Body of pancreas (tissue), 4 donors: ENCODE data around the gene CPHXL2. TPM values are rescaled to one million over a fixed set of nuclear protein-coding genes. Genes with fewer than 3 reads are reported as not detected.

Source experiments
- ATAC-seq: fragments of 150-250 bp; one replicate; pipeline ENCODE4 v1.9.1; 2016
- DNase-seq, 4 donors: peaks; one replicate each; pipeline ENCODE4 v3.0.0-alpha.2; 2019
- H3K27ac ChIP-seq, 4 donors: fragments of 200-600 bp; sonication (generic); 1 replicate in 3 of 4; 2 replicates in 1 of 4; pipeline versions ENCODE4 v1.5.1 to v1.6.1; 2016 to 2019; ENCODE audit warnings: mild to moderate bottlenecking in 1 of 4, mixed read lengths in 1 of 4, moderate library complexity in 1 of 4
- H3K27me3 ChIP-seq, 2 donors: fragments of 200-600 bp; sonication (generic); one replicate each; pipeline ENCODE4 v1.6.0; 2016; ENCODE audit warnings: mild to moderate bottlenecking in 1 of 2
- H3K36me3 ChIP-seq, 2 donors: fragments of 200-600 bp; sonication (generic); replicated peaks in 1 of 2; 2 replicates each; pipeline ENCODE4 v1.5.1; 2016; ENCODE audit warnings: low read depth in 2 of 2; ENCODE audit not compliant: insufficient read depth in 1 of 2
- H3K4me1 ChIP-seq: fragments of 200-600 bp; sonication (generic); one replicate; pipeline ENCODE4 v1.6.0; 2016
- H3K4me3 ChIP-seq, 2 donors: fragments of 200-600 bp; sonication (generic); 1 replicate in 1 of 2; 2 replicates in 1 of 2; pipeline ENCODE4 v1.5.1; 2016 to 2019
- H3K9me3 ChIP-seq, 3 donors: fragments of 200-600 bp; sonication (generic); 1 replicate in 2 of 3; 2 replicates in 1 of 3; pipeline ENCODE4 v1.5.1; 2016
- POLR2A ChIP-seq, 3 donors: fragments of 450-650 bp; IDR thresholded peaks; one replicate each; pipeline ENCODE4 v1.6.1; 2016; ENCODE audit warnings: antibody characterized with exemption in 3 of 3, mild to moderate bottlenecking in 2 of 3
- WGBS, 2 donors: methylation state at CpG; one replicate each; pipeline ENCODE4 v1.1.5; 2017; 5-methylcytosine and 5-hydroxymethylcytosine counted together
- intact Hi-C: fragments of 100-400 bp; cut with DNase I; formaldehyde crosslinking; loops from one replicate; pipeline ENCODE4 v1.15.1; 2023
- total RNA-seq, 2 donors: library from RNA; depleted of rRNA; stranded (reverse); fragments of >200 nt; gene quantifications; one replicate each; pipeline ENCODE4 v1.1.0, GENCODE V29; 2016
- TF ChIP-seq, protein P1 (sequence below), 7 experiments: fragments of 450-650 bp in 4 of 7; fragments of 200-600 bp in 3 of 7; sonication (generic) in 3 of 7; IDR thresholded peaks; one replicate each; pipeline ENCODE4 v1.5.1; 2016 to 2019; ENCODE audit warnings: antibody characterized with exemption in 7 of 7

The CPHXL2 gene
- total RNA-seq, 2 donors from 2014 or later, result not detected

DNA sequence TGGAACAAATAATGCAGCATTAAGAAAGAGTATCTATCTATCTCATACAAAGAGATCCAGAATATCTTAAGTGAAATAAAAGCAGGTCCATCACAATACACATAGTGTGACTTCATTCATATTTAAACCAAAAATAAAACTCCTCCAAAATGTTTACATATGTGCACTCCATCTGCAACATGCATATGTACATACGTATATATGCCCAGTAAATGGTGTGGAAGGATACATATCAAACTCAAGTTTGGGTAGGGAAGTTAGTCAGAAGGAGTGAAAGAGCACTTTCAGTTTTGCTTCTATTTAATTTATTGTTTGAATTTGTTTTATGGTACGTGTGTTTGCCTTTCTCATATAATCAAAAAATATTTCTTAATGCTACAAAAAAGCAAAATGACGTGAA, 41.8 kb downstream of the CPHXL2 start:
- TF ChIP-seq, protein P1, sequence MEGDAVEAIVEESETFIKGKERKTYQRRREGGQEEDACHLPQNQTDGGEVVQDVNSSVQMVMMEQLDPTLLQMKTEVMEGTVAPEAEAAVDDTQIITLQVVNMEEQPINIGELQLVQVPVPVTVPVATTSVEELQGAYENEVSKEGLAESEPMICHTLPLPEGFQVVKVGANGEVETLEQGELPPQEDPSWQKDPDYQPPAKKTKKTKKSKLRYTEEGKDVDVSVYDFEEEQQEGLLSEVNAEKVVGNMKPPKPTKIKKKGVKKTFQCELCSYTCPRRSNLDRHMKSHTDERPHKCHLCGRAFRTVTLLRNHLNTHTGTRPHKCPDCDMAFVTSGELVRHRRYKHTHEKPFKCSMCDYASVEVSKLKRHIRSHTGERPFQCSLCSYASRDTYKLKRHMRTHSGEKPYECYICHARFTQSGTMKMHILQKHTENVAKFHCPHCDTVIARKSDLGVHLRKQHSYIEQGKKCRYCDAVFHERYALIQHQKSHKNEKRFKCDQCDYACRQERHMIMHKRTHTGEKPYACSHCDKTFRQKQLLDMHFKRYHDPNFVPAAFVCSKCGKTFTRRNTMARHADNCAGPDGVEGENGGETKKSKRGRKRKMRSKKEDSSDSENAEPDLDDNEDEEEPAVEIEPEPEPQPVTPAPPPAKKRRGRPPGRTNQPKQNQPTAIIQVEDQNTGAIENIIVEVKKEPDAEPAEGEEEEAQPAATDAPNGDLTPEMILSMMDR (IDR thresholded peaks at IDR 0.05), result no peak
- no peak for TF ChIP-seq POLR2A (IDR thresholded peaks at IDR 0.05)
- H3K27ac ChIP-seq, result no peak overlapping the region
- ATAC-seq, result no peak
- intact Hi-C loops, result loop anchor here (10.0 kb wide), 1 partner anchor 180 kb away; no protein-coding TSS in a partner anchor
- H3K36me3 ChIP-seq, result peaks cover 12 to 59% of the 10 kb centered on the region in 2 donors
- no peak overlapping the region for H3K4me3 ChIP-seq
- H3K27me3 ChIP-seq, result no peaks in the 10 kb centered on the region
- DNase-seq, result no peak
- H3K9me3 ChIP-seq, result no peaks in the 10 kb centered on the region
- no peaks in the 10 kb centered on the region for H3K4me1 ChIP-seq
- WGBS, 2 donors, result 84 to 89% methylated on average over 3 of the region's 3 CpGs

DNA sequence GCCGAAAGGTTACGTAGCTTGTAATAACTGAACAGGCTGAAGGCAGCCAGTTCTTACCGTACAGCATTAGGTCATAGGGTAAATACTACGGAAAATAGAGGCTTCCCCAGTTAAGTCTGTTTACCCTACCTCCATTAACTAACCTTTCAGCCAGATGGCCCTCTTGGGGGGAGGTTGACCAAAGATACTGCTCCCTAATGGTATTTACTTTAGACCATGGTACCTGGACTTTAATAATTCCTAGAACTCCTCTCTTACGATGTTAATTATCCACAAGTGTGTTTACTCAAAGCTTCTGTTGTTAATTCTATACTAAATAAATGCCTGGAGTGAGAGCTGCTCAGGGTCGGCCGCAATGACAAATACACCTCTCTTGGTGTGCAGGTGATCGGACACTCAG, 44.0 kb downstream of the CPHXL2 start:
- ATAC-seq, result no peak

GRCh38 chr16:75630052-75630451, 46.8 kb downstream of the CPHXL2 start:
- DNase-seq (no peak), ATAC-seq (no peak)
- Histone ChIP-seq H3K27ac (no peak overlapping the region), H3K4me3 (no peak overlapping the region), H3K36me3 (peaks cover 16 to 60% of the 10 kb centered on the region in 2 donors), H3K27me3 (no peaks in the 10 kb centered on the region), H3K9me3 (no peaks in the 10 kb centered on the region), H3K4me1 (no peaks in the 10 kb centered on the region)
- WGBS, 2 donors, result 84 to 87% methylated on average over 2 to 3 of the region's 3 CpGs
- no peak for TF ChIP-seq POLR2A (IDR thresholded peaks at IDR 0.05)
- TF ChIP-seq, protein P1 (IDR thresholded peaks at IDR 0.05), result no peak
- intact Hi-C loops, result loop anchor here (10.0 kb wide), 1 partner anchor 175 kb away; no protein-coding TSS in a partner anchor

More for the DNA sequence above, 44.0 kb downstream of the CPHXL2 start:
- no peak for TF ChIP-seq POLR2A (IDR thresholded peaks at IDR 0.05)
- TF ChIP-seq, protein P1 (IDR thresholded peaks at IDR 0.05), result no peak
- no peaks in the 10 kb centered on the region for H3K27me3 ChIP-seq
- no peak overlapping the region for H3K4me3 ChIP-seq
- peaks cover 19 to 69% of the 10 kb centered on the region in 2 donors for H3K36me3 ChIP-seq
- H3K4me1 ChIP-seq, result no peaks in the 10 kb centered on the region
- no peak overlapping the region for H3K27ac ChIP-seq
- no peaks in the 10 kb centered on the region for H3K9me3 ChIP-seq
- intact Hi-C loops, result loop anchor here (10.0 kb wide), 1 partner anchor 178 kb away; no protein-coding TSS in a partner anchor
- no peak for DNase-seq
- 81 to 82% methylated on average over 8 of the region's 8 CpGs for WGBS, 2 donors

- no peak overlapping the region for H3K27ac ChIP-seq
- H3K4me1 ChIP-seq, result no peaks in the 10 kb centered on the region
- H3K4me3 ChIP-seq, result no peak overlapping the region
- no peaks in the 10 kb centered on the region for H3K9me3 ChIP-seq
- H3K36me3 ChIP-seq, result peaks cover 16 to 54% of the 10 kb centered on the region in 2 donors
- 91 to 92% methylated on average over 10 of the region's 10 CpGs for WGBS, 2 donors
- intact Hi-C loops, result no loop called here
- no peak for TF ChIP-seq POLR2A (IDR thresholded peaks at IDR 0.05)
- TF ChIP-seq, protein P1 (IDR thresholded peaks at IDR 0.05), result no peak
- H3K27me3 ChIP-seq, result no peaks in the 10 kb centered on the region
- DNase-seq, result no peak
- no peak for ATAC-seq
Measured at GRCh38 chr16:75629132-75629531, 47.7 kb downstream of the CPHXL2 start.

- no peaks in the 10 kb centered on the region for H3K4me1 ChIP-seq
- peaks cover 16 to 47% of the 10 kb centered on the region in 2 donors for H3K36me3 ChIP-seq
- DNase-seq (no peak), ATAC-seq (no peak)
- no peaks in the 10 kb centered on the region for H3K9me3 ChIP-seq
- H3K27me3 ChIP-seq, result no peaks in the 10 kb centered on the region
- no peak overlapping the region for H3K4me3 ChIP-seq
- intact Hi-C loops, result no loop called here
- 73 to 95% methylated on average over 3 to 4 of the region's 4 CpGs for WGBS, 2 donors
- H3K27ac ChIP-seq, result no peak overlapping the region
- TF ChIP-seq, protein P1 (IDR thresholded peaks at IDR 0.05), result no peak
- TF ChIP-seq POLR2A (IDR thresholded peaks at IDR 0.05), result no peak
Measured at GRCh38 chr16:75628351-75628750, 48.5 kb downstream of the CPHXL2 start.
